GM19467 (cell line): ENCODE measurements around the gene SYCE3.
A peak's percentile ranks its signal among the peaks of the same experiment; 100 is the strongest.
"Not testable (repeated sequence)": the region's sequence is repeated elsewhere in the genome, so short reads cannot be mapped to it uniquely, and the experiment has no call there.

ENCODE experiments used
- ATAC-seq: cut with Tn5 transposase; IDR thresholded peaks from one replicate; pipeline ENCODE4 v1.9.1; 2021; ENCODE audit warnings: mild to moderate bottlenecking, moderate library complexity; ENCODE audit not compliant: unreplicated experiment

The SYCE3 gene

GRCh38 chr22:50522806-50523438, 39.8 kb downstream of the SYCE3 start:
- no peak for ATAC-seq

- ATAC-seq, result no peak
These were observed 40.4 kb downstream of the SYCE3 start for GRCh38 chr22:50522208-50522805.

GRCh38 chr22:50521710-50522109, 41.0 kb downstream of the SYCE3 start:
- ATAC-seq, result no peak

- ATAC-seq, result no peak
These were observed 41.8 kb downstream of the SYCE3 start for GRCh38 chr22:50520826-50521453.

GRCh38 chr22:50520184-50520583, 42.5 kb downstream of the SYCE3 start:
- ATAC-seq, result not testable (repeated sequence)

- ATAC-seq, result no peak
These were observed 43.6 kb downstream of the SYCE3 start for GRCh38 chr22:50519151-50519550.

- no peak for ATAC-seq
These were observed 44.1 kb downstream of the SYCE3 start for GRCh38 chr22:50518606-50519005.

GRCh38 chr22:50517495-50518260, 45.0 kb downstream of the SYCE3 start:
- ATAC-seq, result no peak

- no peak for ATAC-seq
These were observed 45.8 kb downstream of the SYCE3 start for GRCh38 chr22:50516891-50517290.

- ATAC-seq, result no peak
These were observed 46.7 kb downstream of the SYCE3 start for GRCh38 chr22:50516068-50516467.

GRCh38 chr22:50513175-50513574, 49.5 kb downstream of the SYCE3 start:
- no peak for ATAC-seq

GRCh38 chr22:50508897-50509296, 53.8 kb downstream of the SYCE3 start:
- no peak for ATAC-seq

GRCh38 chr22:50507991-50508884, 54.5 kb downstream of the SYCE3 start, which contains the start of gene NCAPH2:
NCAPH2 (plus strand) TSS chr22:50508224; CDS start chr22:50508338, 114 bp downstream.
- ATAC-seq, result peak; percentile 63

GRCh38 chr22:50507421-50507990, 55.2 kb downstream of the SYCE3 start, which contains the start of gene LMF2:
LMF2 (minus strand) TSS chr22:50507702; CDS start chr22:50507675, 27 bp downstream.
- ATAC-seq, result peak; percentile 40

- no peak for ATAC-seq
These were observed 55.9 kb downstream of the SYCE3 start for GRCh38 chr22:50506611-50507420.

GRCh38 chr22:50505776-50506610, 56.7 kb downstream of the SYCE3 start:
- no peak for ATAC-seq

GRCh38 chr22:50505276-50505775, 57.4 kb downstream of the SYCE3 start:
- ATAC-seq, result no peak
